ENCODE data around the gene PRDM16. TPM values are rescaled to one million over a fixed set of nuclear protein-coding genes. Genes with fewer than 3 reads are reported as not detected.

Gene PRDM16
- total and polyA plus RNA-seq, 2 of the 13 experiments (the other 11 are each of a cell fraction or from before 2014, with no cell fraction given) = 0.15 to 0.81 TPM

- TF ChIP-seq MTA3 (CRISPR knock-in tag; IDR thresholded peaks at IDR 0.05) = no peak
- TF ChIP-seq ZKSCAN8 (CRISPR knock-in tag; IDR thresholded peaks at IDR 0.05; ENCODE audit: borderline replicate concordance) = no peak
- TF ChIP-seq TOE1 (CRISPR knock-in tag; IDR thresholded peaks at IDR 0.05) = no peak
- no peak for TF ChIP-seq ZNF770 (CRISPR knock-in tag; IDR thresholded peaks at IDR 0.05)
- no peak for TF ChIP-seq AKNA (CRISPR knock-in tag; IDR thresholded peaks at IDR 0.05; ENCODE audit: borderline replicate concordance)
- TF ChIP-seq FOSL1 (CRISPR knock-in tag; IDR thresholded peaks at IDR 0.05; ENCODE audit: borderline replicate concordance) = no peak
- no peak for TF ChIP-seq ZNF609 (CRISPR knock-in tag; IDR thresholded peaks at IDR 0.05; ENCODE audit: borderline replicate concordance)
- TF ChIP-seq ZNF446 (CRISPR knock-in tag; IDR thresholded peaks at IDR 0.05) = no peak
- no peak for TF ChIP-seq EHMT2 (IDR thresholded peaks at IDR 0.05; ENCODE audit: borderline replicate concordance, low read depth, low read length)
- no peak for TF ChIP-seq ETS1 (CRISPR knock-in tag; IDR thresholded peaks at IDR 0.05)
- TF ChIP-seq PBX3 (CRISPR knock-in tag; IDR thresholded peaks at IDR 0.05; ENCODE audit: borderline replicate concordance) = no peak
- no peak for TF ChIP-seq ZNF33A (CRISPR knock-in tag; IDR thresholded peaks at IDR 0.05; ENCODE audit: borderline replicate concordance)
Observed at GRCh38 chr1:3251099-3251806, 182.2 kb downstream of the PRDM16 start (continued).
